IMR-90 (cell line): ENCODE results near the gene FAM219A.

Experiments
- BHLHE40 ChIP-seq: fragments of 150-350 bp; IDR thresholded peaks from 2 replicates; pipeline ENCODE4 v1.6.1; 2016; ENCODE audit warnings: mild to moderate bottlenecking, low read depth, low read length
- CHD1 ChIP-seq: IDR thresholded peaks from 2 replicates; pipeline ENCODE4 v1.6.1; 2012; ENCODE audit warnings: low read depth, low read length, improper control_type of control experiment
- FOS ChIP-seq: fragments of 150-350 bp; IDR thresholded peaks from 2 replicates; pipeline ENCODE4 v1.6.1; 2016; ENCODE audit warnings: low read depth, low read length
- MXI1 ChIP-seq: IDR thresholded peaks from 2 replicates; pipeline ENCODE4 v1.6.1; 2012; ENCODE audit warnings: low read depth, mild to moderate bottlenecking, low read length, moderate library complexity, borderline replicate concordance
- POLR2A ChIP-seq: IDR thresholded peaks from 2 replicates; pipeline ENCODE4 v1.6.1; 2012; ENCODE audit warnings: mild to moderate bottlenecking, low read depth, low read length
- RAD21 ChIP-seq: IDR thresholded peaks from 2 replicates; pipeline ENCODE4 v1.6.1; 2012; ENCODE audit warnings: low read length, improper control_type of control experiment
- TF ChIP-seq, protein P1 (sequence below): conservative IDR thresholded peaks from 2 replicates; pipeline ENCODE4 v1.5.1; 2012; ENCODE audit warnings: mild to moderate bottlenecking, low read depth, low read length, improper control_type of control experiment
- TF ChIP-seq, protein P2 (sequence below): fragments of 150-350 bp; IDR thresholded peaks from 2 replicates; pipeline ENCODE4 v1.6.1; 2016; ENCODE audit warnings: low read depth, mild to moderate bottlenecking, low read length, moderate library complexity, borderline replicate concordance
- TF ChIP-seq, protein P3 (sequence below): fragments of 150-350 bp; IDR thresholded peaks from 2 replicates; pipeline ENCODE4 v1.6.1; 2017; ENCODE audit warnings: mild to moderate bottlenecking, antibody characterized with exemption, low read length, low read depth

DNA sequence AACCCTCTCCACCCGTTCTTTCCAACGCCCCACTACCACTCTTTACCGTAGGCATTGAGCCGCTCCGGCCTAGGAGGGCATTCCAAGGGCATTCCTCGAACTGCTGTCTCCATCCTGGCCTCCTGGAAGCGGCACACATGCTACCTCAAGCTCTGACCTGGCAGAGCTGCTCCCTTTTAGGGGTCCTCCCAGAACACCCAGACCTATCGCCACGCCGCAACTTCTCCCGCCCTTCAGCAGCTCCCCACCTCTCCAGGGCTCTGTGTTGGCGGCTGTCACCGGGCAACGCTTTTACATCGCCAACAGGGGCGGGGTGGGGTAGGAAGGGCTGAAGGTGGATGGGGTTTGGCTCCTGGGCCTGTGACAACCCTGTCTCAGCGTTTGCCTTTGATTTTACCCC lies 77.0 kb downstream of the FAM219A start:
- TF ChIP-seq, protein P1, sequence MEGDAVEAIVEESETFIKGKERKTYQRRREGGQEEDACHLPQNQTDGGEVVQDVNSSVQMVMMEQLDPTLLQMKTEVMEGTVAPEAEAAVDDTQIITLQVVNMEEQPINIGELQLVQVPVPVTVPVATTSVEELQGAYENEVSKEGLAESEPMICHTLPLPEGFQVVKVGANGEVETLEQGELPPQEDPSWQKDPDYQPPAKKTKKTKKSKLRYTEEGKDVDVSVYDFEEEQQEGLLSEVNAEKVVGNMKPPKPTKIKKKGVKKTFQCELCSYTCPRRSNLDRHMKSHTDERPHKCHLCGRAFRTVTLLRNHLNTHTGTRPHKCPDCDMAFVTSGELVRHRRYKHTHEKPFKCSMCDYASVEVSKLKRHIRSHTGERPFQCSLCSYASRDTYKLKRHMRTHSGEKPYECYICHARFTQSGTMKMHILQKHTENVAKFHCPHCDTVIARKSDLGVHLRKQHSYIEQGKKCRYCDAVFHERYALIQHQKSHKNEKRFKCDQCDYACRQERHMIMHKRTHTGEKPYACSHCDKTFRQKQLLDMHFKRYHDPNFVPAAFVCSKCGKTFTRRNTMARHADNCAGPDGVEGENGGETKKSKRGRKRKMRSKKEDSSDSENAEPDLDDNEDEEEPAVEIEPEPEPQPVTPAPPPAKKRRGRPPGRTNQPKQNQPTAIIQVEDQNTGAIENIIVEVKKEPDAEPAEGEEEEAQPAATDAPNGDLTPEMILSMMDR: no peak
- TF ChIP-seq, protein P2, sequence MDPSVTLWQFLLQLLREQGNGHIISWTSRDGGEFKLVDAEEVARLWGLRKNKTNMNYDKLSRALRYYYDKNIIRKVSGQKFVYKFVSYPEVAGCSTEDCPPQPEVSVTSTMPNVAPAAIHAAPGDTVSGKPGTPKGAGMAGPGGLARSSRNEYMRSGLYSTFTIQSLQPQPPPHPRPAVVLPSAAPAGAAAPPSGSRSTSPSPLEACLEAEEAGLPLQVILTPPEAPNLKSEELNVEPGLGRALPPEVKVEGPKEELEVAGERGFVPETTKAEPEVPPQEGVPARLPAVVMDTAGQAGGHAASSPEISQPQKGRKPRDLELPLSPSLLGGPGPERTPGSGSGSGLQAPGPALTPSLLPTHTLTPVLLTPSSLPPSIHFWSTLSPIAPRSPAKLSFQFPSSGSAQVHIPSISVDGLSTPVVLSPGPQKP: no peak
- TF ChIP-seq POLR2A (no peak), BHLHE40 (no peak), RAD21 (no peak), CHD1 (no peak), MXI1 (no peak), FOS (no peak)
- TF ChIP-seq, protein P3, sequence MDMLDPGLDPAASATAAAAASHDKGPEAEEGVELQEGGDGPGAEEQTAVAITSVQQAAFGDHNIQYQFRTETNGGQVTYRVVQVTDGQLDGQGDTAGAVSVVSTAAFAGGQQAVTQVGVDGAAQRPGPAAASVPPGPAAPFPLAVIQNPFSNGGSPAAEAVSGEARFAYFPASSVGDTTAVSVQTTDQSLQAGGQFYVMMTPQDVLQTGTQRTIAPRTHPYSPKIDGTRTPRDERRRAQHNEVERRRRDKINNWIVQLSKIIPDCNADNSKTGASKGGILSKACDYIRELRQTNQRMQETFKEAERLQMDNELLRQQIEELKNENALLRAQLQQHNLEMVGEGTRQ: no peak
